Brain microvascular endothelial cell (primary cell): ENCODE measurements around the gene FGD5.

ENCODE experiments used
- DNase-seq: peaks from one replicate; pipeline ENCODE4 v3.0.0-alpha.2; 2020
- H3K27ac ChIP-seq: fragments of 250-450 bp; sonication (Bioruptor Pico); 2 replicates; pipeline ENCODE4 v1.5.1; 2020; ENCODE audit warnings: mild to moderate bottlenecking, moderate library complexity
- H3K27me3 ChIP-seq: fragments of 250-450 bp; sonication (Bioruptor Pico); replicated peaks from 2 replicates; pipeline ENCODE4 v1.5.1; 2020; ENCODE audit warnings: mild to moderate bottlenecking
- H3K36me3 ChIP-seq: fragments of 250-450 bp; sonication (Bioruptor Pico); replicated peaks from 2 replicates; pipeline ENCODE4 v1.5.1; 2020; ENCODE audit warnings: mild to moderate bottlenecking
- H3K4me3 ChIP-seq: 2 replicates; pipeline ENCODE4 v1.5.1; 2011; ENCODE audit warnings: low read depth, mild to moderate bottlenecking, control low read depth, low read length, moderate library complexity
- in situ Hi-C: cut with HindIII; loops from 2 replicates; pipeline ENCODE4 v1.10.0; 2017; ENCODE audit warnings: low sequenced_read_pairs, low pct_ligation_motif_present
- TF ChIP-seq, protein P1 (sequence below): IDR thresholded peaks from 2 replicates; pipeline ENCODE4 v1.5.1; 2011; ENCODE audit warnings: low read depth, mild to moderate bottlenecking, moderate library complexity, low read length, control low read depth, inconsistent platforms; ENCODE audit errors: missing control alignments

The FGD5 gene

DNA sequence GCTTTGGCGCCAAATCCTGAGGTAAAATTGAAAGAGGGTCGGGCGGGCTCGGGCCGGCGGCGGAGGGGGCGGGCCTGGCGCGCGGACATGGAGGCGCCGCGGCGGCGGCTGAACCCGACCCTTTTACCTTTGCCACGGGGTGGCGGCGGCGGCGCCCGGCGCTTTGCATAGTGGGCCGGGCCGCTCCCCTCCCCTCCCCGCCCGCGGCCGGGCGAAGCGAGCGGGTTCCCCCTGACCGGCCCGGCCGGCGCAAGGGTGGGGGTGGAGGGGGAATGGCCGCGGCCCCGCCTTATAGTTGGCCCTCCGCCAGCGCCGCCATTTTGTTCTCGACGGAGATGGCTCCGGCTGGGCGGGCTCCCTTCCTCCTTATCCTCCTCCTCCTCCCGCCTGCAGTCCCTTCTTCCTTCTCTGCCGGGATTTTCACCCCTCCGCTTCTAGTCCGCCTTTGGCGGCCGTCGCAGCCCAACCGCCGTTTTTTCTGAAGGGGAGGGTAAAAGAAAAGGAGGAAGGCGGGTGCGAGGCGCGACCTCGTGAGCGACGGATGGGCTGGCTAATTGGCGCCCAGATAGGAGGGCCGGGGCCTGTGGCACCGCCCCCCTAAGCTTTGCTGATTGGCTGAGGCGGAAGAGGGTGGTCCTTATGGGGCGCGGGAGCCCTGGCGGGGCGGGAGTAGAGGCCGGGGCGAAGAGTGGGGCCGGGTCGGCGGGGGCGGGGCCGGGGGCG is 129.3 kb downstream of the FGD5 start:
- H3K27ac ChIP-seq = peak overlapping the region; percentile 100
- H3K27me3 ChIP-seq = no peaks in the 10 kb centered on the region
- H3K4me3 ChIP-seq = peak overlapping the region; percentile 84
- DNase-seq = peak; percentile 91
- in situ Hi-C loops = no loop called here
- TF ChIP-seq, protein P1, sequence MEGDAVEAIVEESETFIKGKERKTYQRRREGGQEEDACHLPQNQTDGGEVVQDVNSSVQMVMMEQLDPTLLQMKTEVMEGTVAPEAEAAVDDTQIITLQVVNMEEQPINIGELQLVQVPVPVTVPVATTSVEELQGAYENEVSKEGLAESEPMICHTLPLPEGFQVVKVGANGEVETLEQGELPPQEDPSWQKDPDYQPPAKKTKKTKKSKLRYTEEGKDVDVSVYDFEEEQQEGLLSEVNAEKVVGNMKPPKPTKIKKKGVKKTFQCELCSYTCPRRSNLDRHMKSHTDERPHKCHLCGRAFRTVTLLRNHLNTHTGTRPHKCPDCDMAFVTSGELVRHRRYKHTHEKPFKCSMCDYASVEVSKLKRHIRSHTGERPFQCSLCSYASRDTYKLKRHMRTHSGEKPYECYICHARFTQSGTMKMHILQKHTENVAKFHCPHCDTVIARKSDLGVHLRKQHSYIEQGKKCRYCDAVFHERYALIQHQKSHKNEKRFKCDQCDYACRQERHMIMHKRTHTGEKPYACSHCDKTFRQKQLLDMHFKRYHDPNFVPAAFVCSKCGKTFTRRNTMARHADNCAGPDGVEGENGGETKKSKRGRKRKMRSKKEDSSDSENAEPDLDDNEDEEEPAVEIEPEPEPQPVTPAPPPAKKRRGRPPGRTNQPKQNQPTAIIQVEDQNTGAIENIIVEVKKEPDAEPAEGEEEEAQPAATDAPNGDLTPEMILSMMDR = no peak
- peaks cover 12% of the 10 kb centered on the region for H3K36me3 ChIP-seq

GRCh38 chr3:14948609-14949038 is 129.9 kb downstream of the FGD5 start:
- Histone ChIP-seq H3K36me3 (peaks cover 12% of the 10 kb centered on the region), H3K4me3 (peak overlapping the region; percentile 75), H3K27me3 (no peaks in the 10 kb centered on the region), H3K27ac (peak overlapping the region; percentile 100)
- TF ChIP-seq, protein P1 = no peak
- DNase-seq = no peak
- in situ Hi-C loops = no loop called here

GRCh38 chr3:14949126-14949525 is 130.4 kb downstream of the FGD5 start:
- TF ChIP-seq, protein P1 = no peak
- H3K27me3 ChIP-seq = no peaks in the 10 kb centered on the region
- H3K27ac ChIP-seq = peak overlapping the region; percentile 100
- in situ Hi-C loops = no loop called here
- H3K4me3 ChIP-seq = peak overlapping the region; percentile 75
- DNase-seq = no peak
- H3K36me3 ChIP-seq = peaks cover 11% of the 10 kb centered on the region

DNA sequence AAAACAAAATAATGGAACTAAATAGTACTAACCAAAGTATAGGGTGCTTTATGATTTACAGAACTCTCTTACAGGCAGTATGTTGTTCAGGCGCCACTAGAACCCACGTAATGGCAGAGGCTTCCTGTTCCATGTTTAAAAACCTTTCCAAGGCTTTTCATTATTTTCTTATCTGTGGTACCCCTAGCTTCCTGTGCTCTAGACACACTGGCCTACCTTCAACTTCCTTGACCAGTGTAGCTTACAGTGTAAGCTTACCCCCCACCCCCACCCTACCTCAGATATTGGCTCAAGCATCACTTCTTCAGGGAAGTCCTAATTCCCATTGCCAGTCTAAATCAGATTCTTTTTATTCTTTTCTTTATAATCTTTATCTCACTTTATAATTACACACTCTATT is 131.5 kb downstream of the FGD5 start:
- TF ChIP-seq, protein P1 = no peak
- in situ Hi-C loops = no loop called here

DNA sequence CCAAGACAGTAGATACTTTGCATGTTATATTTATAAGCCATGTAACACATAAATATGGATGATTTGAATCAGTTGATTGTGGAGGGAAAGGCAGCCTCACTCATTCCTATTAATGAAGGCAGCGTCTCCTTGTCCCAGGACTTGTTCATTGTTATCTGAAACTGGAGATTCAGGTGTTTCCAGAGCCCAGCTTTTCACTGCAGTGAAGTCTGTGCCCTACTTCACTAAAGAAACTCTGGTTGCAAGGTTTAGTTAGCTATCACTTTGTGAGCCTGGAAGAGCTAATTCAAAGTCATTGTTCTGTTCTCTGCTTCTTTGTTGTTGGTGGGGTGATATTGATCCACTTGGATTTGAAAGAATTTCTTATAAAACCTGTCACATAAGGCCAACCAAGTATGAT is 138.4 kb downstream of the FGD5 start:
- TF ChIP-seq, protein P1 = no peak
- in situ Hi-C loops = no loop called here
- no peaks in the 10 kb centered on the region for H3K36me3 ChIP-seq
- no peaks in the 10 kb centered on the region for H3K27me3 ChIP-seq
- DNase-seq = no peak
- no peak overlapping the region for H3K27ac ChIP-seq
- H3K4me3 ChIP-seq = no peak overlapping the region

More for the DNA sequence above, 131.5 kb downstream of the FGD5 start:
- Histone ChIP-seq H3K36me3 (peaks cover 5% of the 10 kb centered on the region), H3K27ac (no peak overlapping the region), H3K27me3 (no peaks in the 10 kb centered on the region), H3K4me3 (no peak overlapping the region)
- DNase-seq = no peak

- no peak overlapping the region for H3K27ac ChIP-seq
- H3K36me3 ChIP-seq = no peaks in the 10 kb centered on the region
- H3K4me3 ChIP-seq = no peak overlapping the region
- TF ChIP-seq, protein P1 = no peak
- H3K27me3 ChIP-seq = no peaks in the 10 kb centered on the region
- in situ Hi-C loops = no loop called here
- no peak for DNase-seq
Observed at GRCh38 chr3:14957925-14958324, 139.2 kb downstream of the FGD5 start.
